ENCODE results near the gene DOP1B. TPM values are rescaled to one million over a fixed set of nuclear protein-coding genes. Genes with fewer than 3 reads are reported as not detected.
A peak's percentile ranks its signal among the peaks of the same experiment; 100 is the strongest.
"Not testable (repeated sequence)": the region's sequence is repeated elsewhere in the genome, so short reads cannot be mapped to it uniquely, and the experiment has no call there.

The DOP1B gene
- total RNA-seq, 5 donors from 2014 or later (not counting 1 experiment from before 2014, with no cell fraction given) = 18.4 to 26.3 (median 23.1) TPM

DNA sequence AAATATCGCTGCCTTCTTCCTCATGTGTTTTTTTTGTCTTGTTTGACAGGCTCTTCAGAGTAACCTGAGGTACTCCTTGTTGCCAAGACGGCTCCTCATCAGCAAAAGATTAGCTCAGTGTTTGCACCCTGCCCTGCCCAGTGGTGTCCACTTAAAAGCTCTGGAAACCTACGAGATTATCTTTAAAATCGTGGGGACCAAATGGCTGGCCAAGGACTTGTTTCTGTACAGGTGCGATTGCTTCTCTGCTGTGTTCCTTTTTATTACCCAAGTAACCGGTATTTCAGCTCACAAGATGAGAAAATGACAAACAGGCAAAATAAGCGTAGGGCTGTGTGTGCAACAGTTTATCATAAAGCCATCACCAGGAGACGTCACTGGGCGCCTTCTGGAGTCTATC lies 42.4 kb downstream of the DOP1B start:
- 89% methylated on average over 7 of the region's 9 CpGs for WGBS (ENCODE audit: insufficient coverage)
- peaks cover 0 to 6% (median 3%) of the 10 kb centered on the region in 3 donors for H3K4me1 Mint-ChIP-seq
- H3K4me3 ChIP-seq (ENCODE audit: control insufficient read depth in 1 of 2, extremely low read depth in 1 of 2, low read length in 1 of 2) = no peak overlapping the region
- no peak overlapping the region for H3K4me3 Mint-ChIP-seq
- no peak overlapping the region for H3K27ac Mint-ChIP-seq
- no peak overlapping the region for H3K27ac ChIP-seq (ENCODE audit: low read length)
- H3K4me1 ChIP-seq (ENCODE audit: control insufficient read depth in 1 of 2, extremely low read depth in 1 of 2, insufficient read depth in 2 of 2, low read length in 2 of 2) = no peaks in the 10 kb centered on the region
- peaks cover 27% of the 10 kb centered on the region for H3K36me3 Mint-ChIP-seq
- ChIA-PET POLR2A (no interaction called here), CTCF (interaction anchor here in 1 of 2 donors (1.3 kb wide), 1 partner anchor 48 kb away, joined by 4 read pairs; no protein-coding TSS in a partner anchor)
- no peaks in the 10 kb centered on the region for H3K9me3 ChIP-seq
- no peaks in the 10 kb centered on the region for H3K27me3 Mint-ChIP-seq
- ATAC-seq (replicated peaks in 1 of 4) (no peak), DNase-seq (no peak)
- no peaks in the 10 kb centered on the region for H3K9me3 Mint-ChIP-seq
- no peaks in the 10 kb centered on the region for H3K27me3 ChIP-seq (replicated peaks in 1 of 2; ENCODE audit: control insufficient read depth in 2 of 2, extremely low read depth in 1 of 2, insufficient read depth in 2 of 2, low read length in 1 of 2)
- peaks cover 3 to 27% of the 10 kb centered on the region in 2 donors for H3K36me3 ChIP-seq (ENCODE audit: control insufficient read depth in 2 of 2, extremely low read depth in 1 of 2, insufficient read depth in 1 of 2, low read length in 1 of 2)

DNA sequence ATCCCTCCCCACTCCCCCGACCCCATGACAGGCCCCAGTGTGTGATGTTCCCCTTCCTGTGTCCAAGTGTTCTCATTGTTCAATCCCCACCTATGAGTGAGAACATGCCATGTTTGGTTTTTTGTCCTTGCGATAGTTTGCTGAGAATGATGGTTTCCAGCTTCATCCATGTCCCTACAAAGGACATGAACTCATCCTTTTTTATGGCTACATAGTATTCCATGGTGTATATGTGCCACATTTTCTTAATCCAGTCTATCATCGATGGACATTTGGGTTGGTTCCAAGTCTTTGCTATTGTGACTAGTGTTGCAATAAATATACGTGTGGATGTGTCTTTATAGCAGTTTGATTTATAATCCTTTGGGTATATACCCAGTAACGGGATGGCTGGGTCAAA lies 43.0 kb downstream of the DOP1B start:
- H3K27me3 ChIP-seq (replicated peaks in 1 of 2; ENCODE audit: control insufficient read depth in 2 of 2, extremely low read depth in 1 of 2, insufficient read depth in 2 of 2, low read length in 1 of 2); H3K27ac ChIP-seq (ENCODE audit: low read length); CTCF ChIA-PET; H3K4me1 Mint-ChIP-seq; POLR2A ChIA-PET; H3K9me3 ChIP-seq; H3K27ac Mint-ChIP-seq; ATAC-seq (replicated peaks in 1 of 4); H3K9me3 Mint-ChIP-seq; DNase-seq; H3K4me3 ChIP-seq (ENCODE audit: control insufficient read depth in 1 of 2, extremely low read depth in 1 of 2, low read length in 1 of 2); H3K4me1 ChIP-seq (ENCODE audit: control insufficient read depth in 1 of 2, extremely low read depth in 1 of 2, insufficient read depth in 2 of 2, low read length in 2 of 2); H3K4me3 Mint-ChIP-seq; H3K27me3 Mint-ChIP-seq: not testable (repeated sequence)
- peaks cover 27% of the 10 kb centered on the region for H3K36me3 Mint-ChIP-seq
- whole genome bisulfite sequencing (ENCODE audit: insufficient coverage) = no CpG with 5 or more reads among the region's 5 CpGs
- H3K36me3 ChIP-seq (ENCODE audit: control insufficient read depth in 2 of 2, extremely low read depth in 1 of 2, insufficient read depth in 1 of 2, low read length in 1 of 2) = peaks cover 3 to 27% of the 10 kb centered on the region in 2 donors

DNA sequence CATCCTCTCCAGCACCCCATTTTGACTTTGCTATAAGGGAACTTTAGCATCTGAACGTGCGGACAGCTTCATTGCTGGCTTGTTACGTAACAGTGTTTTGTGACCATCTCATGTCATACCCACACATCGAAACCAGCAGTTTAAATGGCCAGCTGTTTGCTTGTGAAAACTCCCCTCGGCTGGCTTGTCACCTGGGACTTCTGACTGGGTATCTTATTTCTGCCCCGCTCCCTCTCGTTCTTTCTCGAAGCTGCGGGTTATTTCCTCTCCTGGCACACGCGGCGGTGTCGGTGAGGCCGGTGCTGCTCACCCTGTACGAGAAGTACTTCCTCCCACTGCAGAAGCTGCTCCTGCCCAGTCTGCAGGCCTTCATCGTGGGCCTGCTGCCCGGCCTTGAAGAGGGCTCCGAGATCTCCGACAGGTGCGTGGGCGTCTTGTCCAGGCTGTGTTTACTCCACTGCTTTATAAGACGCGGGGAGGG lies 43.5 kb downstream of the DOP1B start:
- Mint-ChIP-seq H3K4me3 (no peak overlapping the region), H3K27ac (no peak overlapping the region), H3K27me3 (no peaks in the 10 kb centered on the region), H3K9me3 (no peaks in the 10 kb centered on the region), H3K36me3 (peaks cover 29% of the 10 kb centered on the region), H3K4me1 (peaks cover 0 to 6% (median 3%) of the 10 kb centered on the region in 3 donors)
- POLR2A ChIA-PET = interaction anchor here in 1 of 2 donors (0.6 kb wide), 1 partner anchor 45 kb away, joined by 3 read pairs; no protein-coding TSS in a partner anchor
- WGBS (ENCODE audit: insufficient coverage) = 97% methylated on average over 22 of the region's 23 CpGs
- ATAC-seq (replicated peaks in 1 of 4) (no peak), DNase-seq (no peak)
- no peaks in the 10 kb centered on the region for H3K4me1 ChIP-seq (ENCODE audit: control insufficient read depth in 1 of 2, extremely low read depth in 1 of 2, insufficient read depth in 2 of 2, low read length in 2 of 2)
- H3K27ac ChIP-seq (ENCODE audit: low read length) = no peak overlapping the region
- H3K4me3 ChIP-seq (ENCODE audit: control insufficient read depth in 1 of 2, extremely low read depth in 1 of 2, low read length in 1 of 2) = no peak overlapping the region
- H3K27me3 ChIP-seq (replicated peaks in 1 of 2; ENCODE audit: control insufficient read depth in 2 of 2, extremely low read depth in 1 of 2, insufficient read depth in 2 of 2, low read length in 1 of 2) = no peaks in the 10 kb centered on the region
- CTCF ChIA-PET = no interaction called here
- peaks cover 3 to 27% of the 10 kb centered on the region in 2 donors for H3K36me3 ChIP-seq (ENCODE audit: control insufficient read depth in 2 of 2, extremely low read depth in 1 of 2, insufficient read depth in 1 of 2, low read length in 1 of 2)
- no peaks in the 10 kb centered on the region for H3K9me3 ChIP-seq

DNA sequence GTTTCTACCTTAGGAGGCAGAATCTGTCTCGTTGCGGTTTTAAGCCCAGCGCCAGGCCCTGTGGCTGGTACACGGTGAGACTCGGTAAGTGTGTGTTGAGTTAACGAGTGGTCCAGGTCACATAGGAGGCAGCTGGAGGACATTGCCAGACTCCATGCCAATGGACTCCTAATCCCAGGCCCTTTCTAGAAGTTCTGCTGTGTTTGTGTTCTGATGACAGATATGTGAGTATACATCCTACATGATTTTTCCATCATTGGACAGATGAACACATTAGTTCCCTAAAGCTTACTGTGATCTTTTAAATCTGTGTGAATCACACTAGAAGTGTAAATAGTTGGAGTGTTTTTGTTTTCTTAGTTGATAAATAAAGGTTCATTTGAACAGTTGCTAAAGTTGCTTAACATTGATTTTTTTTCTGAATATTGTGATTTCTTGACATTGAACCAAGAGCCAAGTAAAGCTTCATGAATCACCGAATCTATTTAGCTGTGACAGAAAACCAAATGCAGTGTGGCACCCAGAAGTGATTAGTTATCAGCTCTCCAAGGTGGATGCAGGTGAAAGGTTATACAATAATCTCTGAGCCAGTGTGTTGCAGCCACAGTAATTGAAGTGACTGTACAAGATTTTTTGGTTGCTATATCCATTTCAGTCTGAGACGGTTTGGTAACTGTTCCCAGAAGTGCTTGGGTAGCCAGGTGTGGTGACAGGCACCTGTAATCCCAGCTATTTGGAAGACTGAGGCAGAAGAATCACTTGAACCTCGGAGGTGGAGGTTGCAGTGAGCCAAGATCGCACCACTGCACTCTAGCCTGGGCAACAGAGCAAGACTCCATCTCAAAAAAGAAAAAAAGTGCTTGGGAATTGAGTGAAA lies 46.3 kb downstream of the DOP1B start:
- no peak overlapping the region for H3K4me3 ChIP-seq (ENCODE audit: control insufficient read depth in 1 of 2, extremely low read depth in 1 of 2, low read length in 1 of 2)
- DNase-seq (no peak), ATAC-seq (replicated peaks in 1 of 4) (no peak)
- Mint-ChIP-seq H3K36me3 (peaks cover 27% of the 10 kb centered on the region), H3K9me3 (no peaks in the 10 kb centered on the region), H3K27ac (peak overlapping the region in 1 of 2 donors; percentile 0), H3K4me1 (peaks cover 0 to 11% (median 0%) of the 10 kb centered on the region in 3 donors), H3K27me3 (no peaks in the 10 kb centered on the region), H3K4me3 (no peak overlapping the region)
- ChIA-PET CTCF (interaction anchor here (0.5 to 1.0 kb wide), 2 partner anchors 38 to 50 kb away, joined by 4 to 5 read pairs; no protein-coding TSS in a partner anchor), POLR2A (no interaction called here)
- 86% methylated on average over 7 of the region's 10 CpGs for WGBS (ENCODE audit: insufficient coverage)
- no peaks in the 10 kb centered on the region for H3K4me1 ChIP-seq (ENCODE audit: control insufficient read depth in 1 of 2, extremely low read depth in 1 of 2, insufficient read depth in 2 of 2, low read length in 2 of 2)
- no peaks in the 10 kb centered on the region for H3K27me3 ChIP-seq (replicated peaks in 1 of 2; ENCODE audit: control insufficient read depth in 2 of 2, extremely low read depth in 1 of 2, insufficient read depth in 2 of 2, low read length in 1 of 2)
- peaks cover 7 to 29% of the 10 kb centered on the region in 2 donors for H3K36me3 ChIP-seq (ENCODE audit: control insufficient read depth in 2 of 2, extremely low read depth in 1 of 2, insufficient read depth in 1 of 2, low read length in 1 of 2)
- no peaks in the 10 kb centered on the region for H3K9me3 ChIP-seq
- H3K27ac ChIP-seq (ENCODE audit: low read length) = no peak overlapping the region

DNA sequence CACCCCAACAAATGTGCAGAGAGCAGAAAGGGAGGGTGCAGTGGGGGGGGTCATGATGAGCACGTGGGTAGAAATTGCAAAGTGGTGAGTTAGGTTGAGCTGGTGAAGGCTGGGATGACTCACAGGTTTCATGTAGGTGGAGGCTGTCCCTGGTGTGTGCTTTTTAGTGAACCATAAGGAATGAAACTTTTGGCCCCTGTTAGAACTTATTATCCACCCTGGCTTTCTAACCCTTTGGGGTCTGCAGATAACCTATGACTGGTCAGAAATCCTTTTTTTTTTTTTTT lies 46.9 kb downstream of the DOP1B start:
- H3K4me3 Mint-ChIP-seq = no peak overlapping the region
- ChIA-PET POLR2A (no interaction called here), CTCF (interaction anchor here (0.7 to 1.4 kb wide), 4 partner anchors 9 to 51 kb away, joined by 3 to 5 read pairs (median 4); no protein-coding TSS in a partner anchor)
- H3K27ac ChIP-seq (ENCODE audit: low read length) = no peak overlapping the region
- H3K36me3 ChIP-seq (ENCODE audit: control insufficient read depth in 2 of 2, extremely low read depth in 1 of 2, insufficient read depth in 1 of 2, low read length in 1 of 2) = peaks cover 8 to 30% of the 10 kb centered on the region in 2 donors
- H3K4me1 ChIP-seq (ENCODE audit: control insufficient read depth in 1 of 2, extremely low read depth in 1 of 2, insufficient read depth in 2 of 2, low read length in 2 of 2) = no peaks in the 10 kb centered on the region
- peak overlapping the region; percentile 0 to 19 for H3K27ac Mint-ChIP-seq
- ATAC-seq (replicated peaks in 1 of 4) (peak in 2 of 4 experiments; percentile 40 to 47), DNase-seq (no peak)
- H3K27me3 Mint-ChIP-seq = no peaks in the 10 kb centered on the region
- H3K4me1 Mint-ChIP-seq = peaks cover 0 to 11% (median 0%) of the 10 kb centered on the region in 3 donors
- no peak overlapping the region for H3K4me3 ChIP-seq (ENCODE audit: control insufficient read depth in 1 of 2, extremely low read depth in 1 of 2, low read length in 1 of 2)
- no peaks in the 10 kb centered on the region for H3K9me3 Mint-ChIP-seq
- no peaks in the 10 kb centered on the region for H3K9me3 ChIP-seq
- H3K27me3 ChIP-seq (replicated peaks in 1 of 2; ENCODE audit: control insufficient read depth in 2 of 2, extremely low read depth in 1 of 2, insufficient read depth in 2 of 2, low read length in 1 of 2) = no peaks in the 10 kb centered on the region
- peaks cover 24% of the 10 kb centered on the region for H3K36me3 Mint-ChIP-seq
- 0% methylated on average over 1 of the region's 1 CpG for WGBS (ENCODE audit: insufficient coverage)

DNA sequence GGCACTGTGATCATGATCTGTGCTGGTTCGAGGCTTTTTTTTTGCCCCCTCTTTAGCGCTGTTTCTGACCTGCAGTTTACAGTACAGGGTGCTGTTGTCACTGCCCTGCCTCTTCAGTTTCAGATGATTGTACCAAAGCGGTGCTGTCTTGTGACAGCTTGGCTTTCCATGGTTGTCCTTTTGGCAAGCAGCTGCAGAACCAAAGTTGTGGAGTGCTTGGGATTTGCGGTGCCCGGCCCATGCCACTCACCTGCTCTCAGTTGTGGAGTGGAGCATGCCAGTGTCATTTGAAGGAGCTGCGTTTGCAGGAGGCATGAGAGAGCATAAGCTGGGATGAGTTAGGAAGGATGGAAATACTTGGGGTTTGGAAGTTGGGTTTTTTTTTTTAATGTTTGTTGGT lies 48.4 kb downstream of the DOP1B start:
- Mint-ChIP-seq H3K36me3 (peaks cover 22% of the 10 kb centered on the region), H3K9me3 (no peaks in the 10 kb centered on the region), H3K27me3 (no peaks in the 10 kb centered on the region), H3K4me1 (peaks cover 0 to 13% (median 4%) of the 10 kb centered on the region in 3 donors), H3K4me3 (no peak overlapping the region), H3K27ac (no peak overlapping the region)
- no peak overlapping the region for H3K4me3 ChIP-seq (ENCODE audit: control insufficient read depth in 1 of 2, extremely low read depth in 1 of 2, low read length in 1 of 2)
- CTCF ChIA-PET = interaction anchor here in 1 of 2 donors (1.4 kb wide), 1 partner anchor 20 kb away, joined by 5 read pairs; no protein-coding TSS in a partner anchor
- H3K36me3 ChIP-seq (ENCODE audit: control insufficient read depth in 2 of 2, extremely low read depth in 1 of 2, insufficient read depth in 1 of 2, low read length in 1 of 2) = peaks cover 14 to 25% of the 10 kb centered on the region in 2 donors
- POLR2A ChIA-PET = no interaction called here
- no peak for DNase-seq
- WGBS (ENCODE audit: insufficient coverage) = 94% methylated on average over 6 of the region's 6 CpGs
- H3K4me1 ChIP-seq (ENCODE audit: control insufficient read depth in 1 of 2, extremely low read depth in 1 of 2, insufficient read depth in 2 of 2, low read length in 2 of 2) = peaks cover 0 to 3% of the 10 kb centered on the region in 2 experiments
- no peak for ATAC-seq (replicated peaks in 1 of 4)
- no peaks in the 10 kb centered on the region for H3K27me3 ChIP-seq (replicated peaks in 1 of 2; ENCODE audit: control insufficient read depth in 2 of 2, extremely low read depth in 1 of 2, insufficient read depth in 2 of 2, low read length in 1 of 2)
- no peaks in the 10 kb centered on the region for H3K9me3 ChIP-seq
- H3K27ac ChIP-seq (ENCODE audit: low read length) = no peak overlapping the region
